Liver (tissue), 9 donors: ENCODE data around the gene CARD19. TPM values are rescaled to one million over a fixed set of nuclear protein-coding genes. Genes with fewer than 3 reads are reported as not detected.

Source experiments
- DNase-seq: peaks from one replicate; pipeline ENCODE4 v3.0.0-alpha.2; 2017; ENCODE audit warnings: low spot score
- H3K27ac ChIP-seq, 2 donors: one replicate each; pipeline ENCODE4 v1.7.0; 2013; ENCODE audit warnings: inconsistent platforms in 2 of 2, low read length in 2 of 2, control low read depth in 1 of 2, low read depth in 1 of 2, mild to moderate bottlenecking in 1 of 2
- H3K27me3 ChIP-seq, 4 donors: one replicate each; pipeline versions ENCODE4 v1.6.1 to v1.7.0; 2013; ENCODE audit warnings: low read length in 3 of 4, inconsistent platforms in 1 of 4, mild to moderate bottlenecking in 1 of 4, moderate library complexity in 1 of 4; ENCODE audit not compliant: control insufficient read depth in 4 of 4, insufficient read depth in 4 of 4
- H3K36me3 ChIP-seq, 4 donors: one replicate each; pipeline versions ENCODE4 v1.6.1 to v1.7.0; 2013; ENCODE audit warnings: low read length in 3 of 4, mild to moderate bottlenecking in 3 of 4, low read depth in 1 of 4, moderate library complexity in 1 of 4; ENCODE audit not compliant: control insufficient read depth in 4 of 4, insufficient read depth in 3 of 4
- H3K4me1 ChIP-seq, 4 donors: one replicate each; pipeline versions ENCODE4 v1.6.1 to v1.7.0; 2013; ENCODE audit warnings: low read length in 3 of 4, mild to moderate bottlenecking in 3 of 4, moderate library complexity in 1 of 4; ENCODE audit not compliant: control insufficient read depth in 4 of 4, insufficient read depth in 4 of 4
- H3K4me3 ChIP-seq, 3 donors: one replicate each; pipeline versions ENCODE4 v1.6.1 to v1.7.0; 2013; ENCODE audit warnings: low read length in 3 of 3, control low read depth in 1 of 3, low read depth in 1 of 3, mild to moderate bottlenecking in 1 of 3
- H3K9ac ChIP-seq, 2 donors: one replicate each; pipeline ENCODE4 v1.7.0; 2013; ENCODE audit warnings: low read length in 2 of 2, mild to moderate bottlenecking in 2 of 2, moderate library complexity in 2 of 2, control low read depth in 1 of 2, low read depth in 1 of 2
- H3K9me3 ChIP-seq, 4 donors: one replicate each; pipeline versions ENCODE4 v1.6.1 to v1.7.0; 2013; ENCODE audit warnings: low read length in 3 of 4; ENCODE audit not compliant: control insufficient read depth in 4 of 4
- ATF3 ChIP-seq: IDR thresholded peaks from 2 replicates; pipeline ENCODE4 v1.6.1; 2016; ENCODE audit warnings: antibody characterized with exemption
- CTCF ChIP-seq: fragments of 150-350 bp; IDR thresholded peaks from 2 replicates; pipeline ENCODE4 v1.5.1; 2017; ENCODE audit warnings: improper control_type of control experiment, low read depth, low read length; ENCODE audit not compliant: missing input control
- EGR1 ChIP-seq, 2 donors: IDR thresholded peaks; 2 replicates each; pipeline ENCODE4 v1.6.1; 2016 to 2018; ENCODE audit warnings: antibody characterized with exemption in 2 of 2, low read depth in 2 of 2
- FOXA1 ChIP-seq: IDR thresholded peaks from 2 replicates; pipeline ENCODE4 v1.6.1; 2016; ENCODE audit warnings: antibody characterized with exemption
- FOXA2 ChIP-seq: IDR thresholded peaks from 2 replicates; pipeline ENCODE4 v1.6.1; 2016; ENCODE audit warnings: antibody characterized with exemption
- GABPA ChIP-seq, 2 donors: IDR thresholded peaks in 1 of 2; conservative IDR thresholded peaks in 1 of 2; 2 replicates each; pipeline ENCODE4 v1.6.1; 2016; ENCODE audit warnings: antibody characterized with exemption in 2 of 2, mild to moderate bottlenecking in 1 of 2, moderate library complexity in 1 of 2
- HNF4A ChIP-seq, 2 donors: conservative IDR thresholded peaks; 2 replicates each; pipeline ENCODE4 v1.6.1; 2016; ENCODE audit warnings: antibody characterized with exemption in 2 of 2, mild to moderate bottlenecking in 2 of 2
- HNF4G ChIP-seq: IDR thresholded peaks from 2 replicates; pipeline ENCODE4 v1.6.1; 2016; ENCODE audit warnings: antibody characterized with exemption
- JUND ChIP-seq, 2 donors: IDR thresholded peaks; 2 replicates each; pipeline ENCODE4 v1.6.1; 2016; ENCODE audit warnings: antibody characterized with exemption in 2 of 2
- MAX ChIP-seq: IDR thresholded peaks from 2 replicates; pipeline ENCODE4 v1.6.1; 2016; ENCODE audit warnings: antibody characterized with exemption
- NR2F2 ChIP-seq: IDR thresholded peaks from 2 replicates; pipeline ENCODE4 v1.6.1; 2016; ENCODE audit warnings: antibody characterized with exemption
- RAD21 ChIP-seq, 2 donors: IDR thresholded peaks; 2 replicates each; pipeline ENCODE4 v1.6.1; 2016; ENCODE audit warnings: antibody characterized with exemption in 2 of 2, mild to moderate bottlenecking in 2 of 2
- REST ChIP-seq: IDR thresholded peaks from 2 replicates; pipeline ENCODE4 v1.6.1; 2016; ENCODE audit warnings: antibody characterized with exemption, mild to moderate bottlenecking
- RXRA ChIP-seq, 2 donors: IDR thresholded peaks; 2 replicates each; pipeline ENCODE4 v1.6.1; 2017 to 2018; ENCODE audit warnings: antibody characterized with exemption in 2 of 2, mild to moderate bottlenecking in 1 of 2
- SP1 ChIP-seq: IDR thresholded peaks from 2 replicates; pipeline ENCODE4 v1.6.1; 2018; ENCODE audit warnings: antibody characterized with exemption, mild to moderate bottlenecking
- TAF1 ChIP-seq: conservative IDR thresholded peaks from 2 replicates; pipeline ENCODE4 v1.6.1; 2016; ENCODE audit warnings: antibody characterized with exemption, mild to moderate bottlenecking
- YY1 ChIP-seq: IDR thresholded peaks from 2 replicates; pipeline ENCODE4 v1.6.1; 2016; ENCODE audit warnings: antibody characterized with exemption, mild to moderate bottlenecking
- ZBTB33 ChIP-seq: IDR thresholded peaks from 2 replicates; pipeline ENCODE4 v1.6.1; 2016; ENCODE audit warnings: antibody characterized with exemption
- WGBS: extraction: QIAGEN DNeasy Blood & Tissue Kit; methylation state at CpG from one replicate; pipeline ENCODE4 v1.1.7; 2013; 5-methylcytosine and 5-hydroxymethylcytosine counted together
- polyA plus RNA-seq, 2 donors: library from polyadenylated mRNA; stranded (reverse) in 1 of 2; unstranded in 1 of 2; fragments of 200-250 nt in 1 of 2; fragments of >200 nt in 1 of 2; fragmentation: Nextera tagmentation in 1 of 2; extraction: Ambion mirVana in 1 of 2; gene quantifications; one replicate each; pipeline versions ENCODE4 v1.2.1 to v1.2.3, GENCODE V29; 2013 to 2015
- total RNA-seq, 2 donors: library from RNA; depleted of rRNA; stranded (reverse); fragments of >200 nt; gene quantifications; one replicate each; pipeline ENCODE4 v1.2.3, GENCODE V29; 2014
- donor health status: healthy.
- donor health status: healthy.
- donor health status: healthy.
- donor health status: healthy.
- donor health status: healthy.

Gene CARD19
- total and polyA plus RNA-seq, 4 donors, result 13.0 to 18.2 (median 16.3) TPM

- DNase-seq, result peak; percentile 75
- Histone ChIP-seq H3K9me3 (no peaks in the 10 kb centered on the region), H3K36me3 (peaks cover 0 to 19% (median 12%) of the 10 kb centered on the region in 4 donors), H3K9ac (no peak overlapping the region), H3K27ac (peak overlapping the region; percentile 83 to 84), H3K4me1 (peaks cover 0 to 23% (median 16%) of the 10 kb centered on the region in 4 donors), H3K27me3 (no peaks in the 10 kb centered on the region), H3K4me3 (no peak overlapping the region)
- WGBS, result 54% methylated on average over 23 of the region's 23 CpGs
- TF ChIP-seq REST, result no peak
- no peak for TF ChIP-seq ATF3
- peak in 1 of 2 donors; percentile 62 for TF ChIP-seq RAD21 (IDR thresholded peaks at IDR 0.05)
- TF ChIP-seq FOXA1, result no peak
- no peak for TF ChIP-seq FOXA2
- TF ChIP-seq RXRA (IDR thresholded peaks at IDR 0.05), result peak; percentile 73 to 74
- TF ChIP-seq HNF4A (conservative IDR thresholded peaks at IDR 0.05), result peak in 1 of 2 donors; percentile 28
- TF ChIP-seq YY1, result no peak
- no peak for TF ChIP-seq EGR1 (IDR thresholded peaks at IDR 0.05; ENCODE audit: low read depth in 2 of 2)
- TF ChIP-seq GABPA (IDR thresholded peaks at IDR 0.05 in 1 of 2, conservative IDR thresholded peaks at IDR 0.05 in 1 of 2), result peak in 1 of 2 donors; percentile 83
- no peak for TF ChIP-seq MAX
- TF ChIP-seq CTCF, result peak; percentile 49
- peak in 1 of 2 donors; percentile 53 for TF ChIP-seq JUND (IDR thresholded peaks at IDR 0.05)
- TF ChIP-seq ZBTB33, result no peak
- peak; percentile 54 for TF ChIP-seq SP1
- no peak for TF ChIP-seq HNF4G
- no peak for TF ChIP-seq TAF1
- TF ChIP-seq NR2F2, result peak; percentile 54
Observed at GRCh38 chr9:93119953-93120845, 24.2 kb downstream of the CARD19 start.
